GM21529 (cell line): ENCODE measurements around the gene CDC5L.
"Not testable (repeated sequence)": the region's sequence is repeated elsewhere in the genome, so short reads cannot be mapped to it uniquely, and the experiment has no call there.

Experiments
- ATAC-seq: cut with Tn5 transposase; IDR thresholded peaks from one replicate; pipeline ENCODE4 v1.9.1; 2021; ENCODE audit not compliant: unreplicated experiment

Gene CDC5L

DNA sequence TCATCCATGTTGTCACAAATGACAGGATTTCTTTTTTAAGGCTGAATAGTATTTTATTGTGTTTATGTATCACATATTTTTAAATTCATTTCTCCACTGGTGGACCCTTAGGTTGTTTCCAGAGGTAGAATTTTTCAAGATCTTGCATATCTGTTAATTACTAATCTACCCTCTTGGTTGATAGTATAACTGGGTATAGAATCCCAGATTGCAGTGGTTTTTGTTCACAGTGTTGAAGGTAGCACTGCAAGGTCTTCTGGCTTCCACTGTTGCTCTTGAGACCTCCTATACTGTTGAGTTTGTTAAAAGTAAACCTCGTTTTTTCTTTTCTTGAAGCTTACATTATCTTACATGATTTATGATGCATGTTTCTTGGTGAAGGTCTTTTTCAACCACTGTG, 22.9 kb downstream of the CDC5L start:
- no peak for ATAC-seq

DNA sequence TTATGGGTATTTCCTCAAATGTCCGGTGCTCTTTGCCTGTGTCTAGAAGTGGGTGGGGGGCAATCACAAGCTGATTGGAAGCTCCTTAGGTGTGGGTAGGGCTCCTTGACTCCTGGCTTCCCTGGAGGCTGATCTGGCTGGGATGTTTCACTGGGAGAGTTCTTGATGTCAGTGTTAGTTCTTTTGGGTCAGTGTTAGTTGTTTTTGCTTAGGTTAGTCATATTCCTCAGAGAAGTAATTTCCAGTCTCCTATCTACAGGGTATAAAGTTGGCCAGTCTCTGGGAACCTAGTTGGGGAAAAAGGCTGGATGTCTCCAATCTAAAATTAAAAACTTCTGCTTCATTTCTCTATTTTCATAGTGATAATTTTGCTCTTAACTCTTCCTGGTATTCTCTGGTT, 23.6 kb downstream of the CDC5L start:
- ATAC-seq, result no peak

DNA sequence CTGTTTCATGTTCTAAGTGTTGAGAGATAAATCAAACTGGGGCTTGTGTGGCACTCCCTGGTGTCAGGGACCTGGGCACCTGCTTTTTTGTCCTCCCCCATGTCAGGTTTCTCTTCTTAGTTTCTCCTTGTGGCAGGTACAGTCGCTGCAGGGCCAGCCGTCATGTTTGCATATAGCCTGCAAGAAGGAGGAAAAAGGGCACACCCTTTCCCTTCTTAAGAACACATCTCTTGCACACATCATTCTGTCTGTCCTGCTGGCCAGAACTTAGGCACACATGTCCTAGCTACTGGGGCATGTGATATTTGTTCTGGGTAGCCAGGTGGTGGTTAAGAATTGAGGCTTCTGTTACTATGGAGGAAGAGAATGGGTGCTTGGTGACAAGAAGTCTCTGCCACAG, 27.9 kb downstream of the CDC5L start:
- ATAC-seq, result no peak

DNA sequence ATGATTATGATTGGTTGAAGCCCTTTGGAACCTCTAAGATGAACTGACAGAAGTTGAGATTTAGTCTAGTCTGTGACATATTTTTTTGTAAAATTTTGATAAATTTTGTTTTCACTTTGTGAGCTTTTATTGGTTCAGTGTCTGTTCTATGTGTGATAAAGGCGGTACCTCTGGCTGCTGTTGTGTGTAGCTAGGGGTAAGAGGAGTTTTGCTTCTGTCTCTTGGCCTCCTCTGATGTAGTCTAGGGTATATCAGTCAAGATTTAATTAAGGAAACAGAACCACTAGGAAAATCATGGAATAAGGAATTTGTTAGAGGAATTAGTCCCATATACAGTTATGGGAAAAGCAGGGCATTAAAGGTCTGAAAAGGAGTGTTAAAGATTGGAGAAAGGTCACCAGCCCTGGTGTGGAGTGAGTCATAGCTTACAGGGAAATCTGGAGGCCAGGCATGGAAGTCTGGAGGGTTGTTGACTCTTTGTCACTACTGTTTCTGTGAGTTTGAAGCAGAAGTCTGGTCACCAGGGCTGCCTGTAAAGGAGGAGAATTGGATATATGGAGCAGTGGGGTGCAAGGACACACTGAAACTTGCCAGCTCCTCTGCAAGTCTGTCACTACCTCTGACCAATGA, 28.5 kb downstream of the CDC5L start:
- no peak for ATAC-seq

DNA sequence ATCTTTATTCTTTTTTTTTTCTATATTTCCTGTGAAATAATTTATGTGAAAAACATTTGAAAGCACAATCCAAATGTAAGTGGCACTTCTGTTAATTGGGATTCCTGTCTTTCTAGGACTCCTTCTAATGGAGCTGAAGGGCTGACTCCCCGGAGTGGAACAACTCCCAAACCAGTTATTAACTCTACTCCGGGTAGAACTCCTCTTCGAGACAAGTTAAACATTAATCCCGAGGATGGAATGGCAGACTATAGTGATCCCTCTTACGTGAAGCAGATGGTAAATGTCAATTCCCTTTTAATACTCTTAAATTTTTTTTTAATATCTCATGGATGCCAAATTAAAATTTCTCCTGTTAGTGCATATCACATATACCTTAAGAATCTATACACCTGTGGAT, 35.0 kb downstream of the CDC5L start:
- no peak for ATAC-seq

DNA sequence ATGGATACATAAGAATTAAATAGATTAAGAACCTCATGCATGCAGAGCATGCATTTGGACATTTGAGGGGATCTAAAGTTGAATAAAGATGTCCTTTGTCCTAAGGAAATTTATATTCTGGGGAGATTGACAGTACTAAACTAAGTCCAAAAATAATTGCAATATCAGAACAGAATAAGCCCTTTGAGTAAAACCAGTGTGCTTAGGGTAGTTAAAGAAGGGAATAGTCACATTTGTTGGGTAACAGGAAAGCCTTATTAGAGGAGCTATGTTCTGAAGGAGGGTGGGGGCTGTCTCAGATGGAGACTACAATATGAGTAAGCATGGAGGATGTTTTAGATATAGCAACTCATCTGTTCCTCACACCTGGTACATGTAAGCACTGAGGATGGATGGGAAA, 35.8 kb downstream of the CDC5L start:
- ATAC-seq, result no peak

DNA sequence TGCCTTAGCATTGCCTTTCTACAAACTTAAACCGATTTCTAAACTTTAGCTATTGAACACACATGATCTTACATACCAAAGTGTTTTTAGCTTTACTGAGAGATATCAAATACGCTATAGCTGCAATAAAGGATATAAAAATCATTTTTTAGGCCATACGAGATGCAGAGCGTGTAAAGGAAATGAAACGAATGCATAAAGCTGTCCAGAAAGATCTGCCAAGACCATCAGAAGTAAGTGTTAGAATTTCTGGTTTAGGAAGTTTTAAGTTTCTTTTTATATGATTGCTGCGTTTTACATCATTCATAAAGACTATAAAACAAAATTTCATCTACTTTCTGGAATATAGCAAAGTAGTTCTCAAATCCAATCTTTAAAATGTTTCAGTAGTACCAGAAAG, 38.4 kb downstream of the CDC5L start:
- ATAC-seq, result no peak

DNA sequence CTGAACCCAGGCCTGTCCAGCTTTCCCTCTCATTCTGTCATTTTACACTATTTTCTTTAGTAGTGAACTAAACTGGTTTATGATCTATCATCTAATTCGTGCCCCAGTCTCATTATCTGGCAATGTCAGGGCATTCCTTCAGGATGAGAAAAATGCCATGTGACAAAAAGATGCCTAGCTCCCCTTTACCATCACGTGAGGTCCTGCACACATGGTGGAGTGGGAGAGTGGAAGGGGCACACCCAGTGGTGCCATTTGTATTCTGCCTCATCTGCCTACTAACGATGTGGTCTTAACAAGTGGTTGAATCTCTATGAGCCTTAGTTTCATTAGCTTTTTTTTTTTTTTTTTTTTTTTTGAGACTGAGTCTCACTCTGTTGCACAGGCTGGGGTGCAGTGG, 41.2 kb downstream of the CDC5L start:
- ATAC-seq, result no peak

DNA sequence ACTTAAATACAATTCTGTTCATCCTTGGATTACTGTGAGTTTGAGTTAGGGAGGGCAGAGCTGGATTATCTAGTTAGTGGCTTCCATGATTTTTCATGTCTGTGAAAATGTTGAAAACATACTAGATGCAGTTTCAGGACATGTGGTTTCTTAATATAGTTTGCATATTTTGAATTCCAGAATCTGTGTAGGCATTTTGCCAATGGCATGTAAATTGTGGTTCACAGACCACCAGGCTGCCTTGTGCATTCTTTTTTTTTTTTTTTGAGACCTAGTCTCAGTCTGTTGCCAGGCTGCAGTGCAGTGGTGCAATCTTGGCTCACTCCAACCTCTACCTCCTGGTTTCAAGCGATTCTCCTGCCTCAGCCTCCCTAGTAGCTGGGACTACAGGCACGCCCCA, 42.8 kb downstream of the CDC5L start:
- ATAC-seq, result no peak

DNA sequence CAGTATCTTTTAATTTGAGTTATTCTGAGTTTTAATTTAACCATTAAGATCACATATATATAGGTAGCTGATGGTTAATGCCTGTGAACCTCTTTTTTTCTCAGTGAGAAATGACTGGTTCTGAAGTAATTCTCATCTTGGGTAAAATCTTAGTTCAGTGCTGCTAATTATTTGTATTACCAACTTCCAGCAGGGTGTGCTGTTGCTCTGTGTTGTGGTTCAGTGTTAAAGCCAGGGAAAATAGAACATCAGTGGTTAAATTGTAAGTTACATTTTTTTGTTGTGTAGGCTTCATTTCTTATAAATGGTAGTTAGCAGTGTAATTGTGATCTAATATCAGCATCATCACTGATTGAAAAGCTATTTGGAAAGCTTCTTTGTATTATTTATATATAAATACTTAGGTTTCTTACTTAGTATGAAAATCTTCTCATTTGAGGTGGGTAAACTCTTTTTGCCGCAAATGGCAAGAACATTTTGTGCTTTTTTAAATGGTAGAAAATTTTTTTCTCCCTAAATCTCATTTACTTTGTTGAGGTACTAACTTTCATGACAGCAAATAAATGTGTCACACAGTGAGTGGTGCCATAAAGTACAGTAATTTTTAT, 43.7 kb downstream of the CDC5L start:
- ATAC-seq, result no peak

DNA sequence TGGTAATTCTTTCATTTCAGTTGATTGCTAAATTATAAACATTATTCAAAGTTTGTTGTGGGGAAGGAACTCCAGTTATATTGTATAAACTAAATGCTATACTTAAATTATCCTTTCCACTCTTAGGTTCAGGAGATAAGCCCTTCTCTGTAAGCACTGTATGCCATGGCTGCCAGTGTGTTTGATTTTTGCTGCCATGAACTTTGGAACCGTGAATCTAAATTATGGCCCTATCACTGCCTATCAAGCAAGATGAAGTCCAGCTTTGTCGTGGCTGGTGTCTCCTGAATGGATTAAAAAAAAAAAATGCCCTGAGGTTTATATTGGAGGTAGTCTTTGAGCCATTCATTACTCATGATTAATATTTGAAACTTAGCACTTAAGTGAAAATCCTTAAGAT, 44.7 kb downstream of the CDC5L start:
- no peak for ATAC-seq

DNA sequence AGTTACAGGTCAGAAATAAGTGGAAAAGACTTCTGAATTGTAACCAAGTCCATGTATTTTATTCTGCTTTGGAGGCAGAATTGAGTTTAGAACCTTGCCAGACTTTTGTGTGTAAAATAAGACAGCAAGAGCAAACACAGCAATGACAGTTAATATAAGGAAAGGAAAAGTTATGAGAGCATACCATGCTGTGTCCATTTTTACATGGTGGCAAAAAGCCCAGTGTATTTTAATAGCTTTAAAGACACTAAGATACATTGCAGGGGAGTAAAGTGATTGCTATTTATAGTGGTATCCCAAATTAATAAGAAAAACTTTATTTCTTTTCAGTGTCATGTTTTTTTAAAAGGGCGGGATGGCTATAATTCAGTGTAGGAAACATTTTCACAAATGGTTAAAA, 45.2 kb downstream of the CDC5L start:
- no peak for ATAC-seq

DNA sequence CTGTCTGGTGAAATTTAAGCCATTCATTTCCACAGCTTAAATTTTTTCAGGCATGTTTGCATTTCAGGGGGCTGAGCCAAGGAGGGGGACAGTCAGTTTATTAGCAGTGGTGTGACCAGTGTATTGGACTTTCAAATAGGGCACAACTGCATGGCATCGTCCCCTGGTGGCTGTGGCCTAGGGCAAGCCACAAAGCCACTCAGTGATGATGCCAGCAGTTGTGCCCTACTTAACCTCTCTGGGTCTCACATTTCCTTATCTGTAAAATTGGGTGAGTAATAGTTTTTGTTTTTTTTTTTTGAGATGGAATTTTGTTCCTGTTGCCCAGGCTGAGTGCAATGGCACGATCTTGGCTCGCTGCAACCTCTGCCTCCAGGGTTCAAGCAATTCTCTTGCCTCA, 48.0 kb downstream of the CDC5L start:
- no peak for ATAC-seq

DNA sequence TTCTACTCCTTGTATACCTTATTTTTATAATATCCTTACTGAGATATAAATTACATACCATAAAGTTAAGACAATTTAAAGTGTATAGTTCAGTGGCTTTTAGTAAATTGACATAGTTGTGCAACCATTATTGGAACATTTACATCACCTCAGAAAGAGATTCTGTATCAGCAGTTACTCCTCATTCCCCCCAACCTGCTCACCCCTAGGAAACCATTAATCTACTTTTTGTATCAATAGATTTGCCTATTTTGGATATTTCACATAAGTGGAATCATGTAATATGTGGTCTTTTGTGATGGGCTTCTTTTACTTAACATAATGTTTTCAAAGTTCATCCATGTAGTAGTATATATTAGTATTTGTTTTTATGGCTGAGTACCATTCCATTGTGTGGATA, 51.3 kb downstream of the CDC5L start:
- no peak for ATAC-seq

DNA sequence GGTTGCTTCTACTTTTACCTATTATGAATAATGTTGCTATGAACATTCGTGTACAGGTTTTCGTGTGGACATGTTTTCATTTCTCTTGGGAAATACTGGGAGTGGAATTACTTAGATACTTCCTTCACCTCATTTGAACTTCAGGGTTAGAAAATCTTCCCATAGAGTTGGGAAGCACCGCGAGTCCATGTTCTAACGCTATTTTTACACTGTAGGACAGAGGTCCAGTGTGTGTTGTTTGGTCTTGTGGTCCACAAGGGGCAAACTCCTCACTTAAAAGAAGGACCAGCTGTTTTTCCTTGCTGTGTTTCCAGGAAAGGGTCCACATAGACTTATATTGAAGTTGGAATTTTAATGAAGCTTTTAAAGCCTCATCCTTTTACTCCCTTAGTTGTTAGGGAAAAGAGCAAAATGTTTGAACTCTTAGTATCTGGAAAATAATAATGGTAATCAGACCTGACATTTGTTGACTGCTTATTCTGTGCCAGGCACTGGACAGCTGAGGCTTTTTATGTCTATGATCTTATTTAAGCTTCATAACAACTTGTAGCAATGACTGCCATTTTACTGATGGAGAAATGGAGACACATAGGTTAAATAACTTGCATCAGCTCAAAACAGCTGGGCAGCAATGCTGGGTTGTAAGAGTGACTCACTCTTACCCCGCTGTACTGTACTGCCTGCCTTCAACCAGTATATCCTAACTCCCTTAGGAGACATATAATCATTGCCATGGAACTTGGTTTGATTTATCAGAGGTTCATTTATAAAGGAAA, 52.0 kb downstream of the CDC5L start:
- ATAC-seq, result no peak

DNA sequence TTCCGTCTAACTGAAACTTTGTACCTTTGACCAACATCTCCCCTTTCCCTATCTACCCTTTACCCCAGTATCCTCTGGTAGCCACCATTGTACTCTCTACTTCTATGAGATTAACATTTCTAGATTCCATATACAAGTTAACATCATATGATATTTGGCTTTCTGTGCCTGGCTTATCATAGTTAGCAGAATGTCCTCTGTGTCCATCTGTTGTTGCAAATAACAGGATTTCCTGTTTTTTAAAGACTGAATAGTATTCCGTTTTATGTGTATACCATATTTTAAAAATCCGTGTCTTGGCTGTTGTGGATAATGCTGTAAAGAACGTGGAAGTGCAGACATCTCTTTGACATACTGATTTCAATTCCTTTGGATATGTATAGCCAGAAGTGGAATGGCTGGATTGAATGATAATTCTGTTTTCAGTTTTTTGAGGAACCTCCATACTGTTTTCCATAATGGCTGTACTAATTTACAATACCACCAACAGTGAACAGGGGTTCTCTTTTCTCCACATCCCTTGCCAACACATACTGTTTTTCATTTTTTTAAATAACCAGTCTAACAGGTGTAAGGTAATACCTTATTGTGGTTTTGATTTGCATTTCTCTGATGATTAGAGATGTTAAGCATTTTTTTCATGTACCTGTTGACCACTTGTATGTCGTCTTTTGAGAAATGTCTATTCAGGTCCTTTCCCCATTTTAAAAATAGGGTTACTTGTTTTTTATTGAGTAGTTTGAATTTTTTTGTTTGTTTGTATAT, 53.8 kb downstream of the CDC5L start:
- ATAC-seq, result no peak

DNA sequence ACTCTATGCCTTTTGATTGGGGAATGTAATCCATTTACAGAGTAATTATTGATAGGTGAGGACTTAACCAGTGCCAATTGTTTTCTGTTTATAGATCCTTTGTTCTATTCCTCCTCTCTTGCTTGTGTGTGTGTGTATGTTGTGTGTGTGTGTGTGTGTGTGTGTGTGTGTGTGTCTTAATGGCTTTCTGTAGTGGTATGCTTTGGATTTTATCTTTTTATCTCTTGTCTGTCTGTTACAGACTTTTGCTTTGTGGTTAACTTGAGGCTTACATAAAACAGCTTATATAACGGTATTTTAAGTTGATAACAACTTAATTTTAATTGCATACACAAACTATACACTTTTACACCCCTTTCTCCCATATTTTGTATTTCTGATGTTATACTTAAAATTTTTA, 54.7 kb downstream of the CDC5L start:
- ATAC-seq, result no peak

DNA sequence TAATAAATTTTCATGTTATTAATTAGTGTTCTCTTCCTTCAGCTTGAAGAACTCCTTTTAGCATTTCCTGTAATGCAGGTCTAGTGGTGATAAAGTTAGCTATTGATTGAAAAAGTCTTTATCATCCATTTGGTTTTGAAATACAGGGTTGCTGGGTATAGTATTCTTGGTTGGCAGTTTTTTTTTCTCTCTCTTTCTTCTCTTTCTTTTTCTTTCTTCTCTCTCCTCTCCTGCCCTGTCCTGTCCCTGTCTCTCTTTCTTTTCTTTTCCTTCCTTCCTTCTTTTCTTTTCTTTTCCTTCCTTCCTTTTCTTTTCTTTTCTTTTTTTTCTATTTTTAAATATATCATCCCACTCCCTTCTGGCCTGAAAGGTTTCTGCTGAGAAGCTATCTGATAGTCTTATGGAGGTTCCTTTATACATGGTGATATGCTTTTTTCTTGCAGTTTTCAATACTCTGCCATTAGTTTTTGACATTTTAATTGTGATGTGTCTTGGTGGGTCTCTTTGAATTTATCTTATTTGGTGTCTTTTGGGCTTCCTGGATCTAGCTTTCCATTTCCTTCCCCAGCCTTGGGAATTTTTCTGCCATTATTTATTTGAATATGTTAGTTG, 55.4 kb downstream of the CDC5L start:
- ATAC-seq, result no peak

DNA sequence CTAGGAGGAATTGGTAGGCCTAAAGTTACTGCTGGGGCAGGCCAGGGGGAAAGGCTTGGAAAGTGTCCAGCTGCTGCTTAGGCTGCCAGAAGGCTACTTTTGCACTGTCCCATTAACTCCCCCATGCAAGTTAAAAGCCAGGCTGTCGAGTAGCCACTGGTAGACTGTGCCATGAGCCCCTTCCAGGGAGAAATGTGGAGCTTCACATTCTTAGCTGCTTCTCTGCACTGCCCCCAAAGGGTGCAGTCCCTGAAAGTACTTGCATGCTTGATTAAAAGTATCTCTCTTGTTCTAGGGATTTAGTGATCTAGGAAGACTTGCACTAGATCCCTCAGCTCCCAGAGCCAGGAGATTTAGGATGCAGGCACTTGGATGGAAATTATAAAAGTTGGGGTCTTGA, 57.3 kb downstream of the CDC5L start:
- ATAC-seq, result no peak

DNA sequence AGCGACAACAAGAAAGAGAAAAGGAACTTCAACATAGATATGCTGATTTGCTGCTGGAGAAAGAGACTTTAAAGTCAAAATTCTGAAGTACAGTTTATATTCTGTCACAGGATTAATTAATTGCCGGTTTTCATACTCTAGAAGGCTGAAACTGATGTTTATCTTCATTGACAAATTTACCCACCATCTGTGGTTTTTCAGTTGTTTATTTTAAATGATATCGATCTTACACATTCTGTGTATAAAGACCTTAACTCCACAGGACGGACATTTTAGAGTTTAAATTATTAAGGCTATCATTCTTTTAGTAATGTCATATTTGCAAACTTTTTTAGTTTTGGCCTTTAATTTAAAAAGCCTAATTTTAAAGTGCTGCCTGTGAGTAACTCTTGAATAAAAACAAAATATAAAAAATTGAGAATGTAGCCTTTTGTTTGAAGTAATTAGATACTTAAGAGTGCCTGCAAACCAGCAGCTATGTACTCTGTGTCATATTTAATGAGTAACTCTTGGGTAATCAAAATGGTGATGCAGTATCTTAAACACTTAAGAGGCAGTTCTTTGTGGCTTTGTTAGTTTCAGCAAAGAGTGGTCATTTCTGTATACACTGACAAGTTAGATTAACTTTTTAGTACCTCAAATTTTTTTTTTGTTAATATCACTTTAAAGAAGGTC, 59.3 kb downstream of the CDC5L start:
- ATAC-seq, result no peak

DNA sequence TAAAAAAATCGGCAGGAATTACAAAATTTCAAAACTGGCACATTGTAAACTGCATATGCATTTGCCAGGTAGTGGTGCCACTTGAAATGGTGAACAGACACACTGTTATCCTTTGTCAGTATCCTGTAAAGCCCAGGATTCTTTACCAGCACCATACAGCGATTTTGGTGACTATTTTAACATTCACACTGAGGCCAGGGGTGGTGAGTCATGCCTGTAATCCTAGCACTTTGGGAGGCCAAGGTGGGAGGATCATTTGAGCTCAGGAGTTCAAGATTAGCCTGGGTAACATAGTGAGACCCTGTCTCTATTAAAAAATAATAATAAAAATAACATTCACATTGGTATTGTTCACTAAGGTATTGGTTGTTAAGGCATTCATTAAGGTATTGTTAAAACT, 61.7 kb downstream of the CDC5L start:
- ATAC-seq, result not testable (repeated sequence)
